ENCODE data around the gene B4GALNT4. TPM values are rescaled to one million over a fixed set of nuclear protein-coding genes. Genes with fewer than 3 reads are reported as not detected.

B4GALNT4 gene
- total RNA-seq, 1 experiment from 2014 or later = 88.0 TPM

- no peak for TF ChIP-seq OVOL2 (CRISPR knock-in tag; IDR thresholded peaks at IDR 0.05; ENCODE audit: borderline replicate concordance)
These were observed 11.7 kb upstream of the B4GALNT4 start (continued) for GRCh38 chr11:357582-357981.

- peaks cover 13% of the 10 kb centered on the region for H3K36me3 Mint-ChIP-seq
- ChIA-PET POLR2A (no interaction called here), CTCF (interaction anchor here (0.6 to 1.8 kb wide), 3 partner anchors 53 to 107 kb away, joined by 3 to 11 read pairs (median 3); partner anchors contain the start of gene SIGIRR)
- TF ChIP-seq ARID4B (CRISPR knock-in tag; IDR thresholded peaks at IDR 0.05; ENCODE audit: borderline replicate concordance) (no peak), RORB (CRISPR knock-in tag; IDR thresholded peaks at IDR 0.05) (no peak), ZNF263 (CRISPR knock-in tag; IDR thresholded peaks at IDR 0.05; ENCODE audit: low read depth) (no peak), ATF6 (CRISPR knock-in tag; IDR thresholded peaks at IDR 0.05) (no peak), ZNF425 (CRISPR knock-in tag; conservative IDR thresholded peaks at IDR 0.05) (no peak), ATF3 (CRISPR knock-in tag; conservative IDR thresholded peaks at IDR 0.05) (no peak), HMGA2 (CRISPR knock-in tag; IDR thresholded peaks at IDR 0.05) (no peak), ZSCAN18 (CRISPR knock-in tag; IDR thresholded peaks at IDR 0.05) (no peak), ERG (CRISPR knock-in tag; IDR thresholded peaks at IDR 0.05) (no peak), SMAD3 (CRISPR knock-in tag; IDR thresholded peaks at IDR 0.05; ENCODE audit: borderline replicate concordance) (no peak), TCF7 (CRISPR knock-in tag; IDR thresholded peaks at IDR 0.05; ENCODE audit: low read depth) (no peak)
- ATAC-seq = no peak
- peaks cover 27% of the 10 kb centered on the region for H3K9me3 Mint-ChIP-seq
- H3K4me1 Mint-ChIP-seq = peaks cover 16% of the 10 kb centered on the region
- DNase-seq (ENCODE audit: low spot score) = no peak
- H3K27me3 Mint-ChIP-seq (ENCODE audit: low read depth) = peaks cover 16% of the 10 kb centered on the region
- H3K4me3 Mint-ChIP-seq = no peak overlapping the region
- H3K27ac Mint-ChIP-seq = no peak overlapping the region
These were observed 11.0 kb upstream of the B4GALNT4 start for GRCh38 chr11:358129-358800.

Data from WTC11 (cell line).